ENCODE measurements around the gene HSPB7.

GRCh38 chr1:16054598-16055540 lies 37.0 kb upstream of the HSPB7 start:
- TF ChIP-seq CTCF (IDR thresholded peaks at IDR 0.05) (no peak), POLR2AphosphoS5 (IDR thresholded peaks at IDR 0.05) (no peak), EP300 (IDR thresholded peaks at IDR 0.05) (no peak)
